ENCODE measurements around the gene MIGA1.
A peak's percentile ranks its signal among the peaks of the same experiment; 100 is the strongest.
"Not testable (repeated sequence)": the region's sequence is repeated elsewhere in the genome, so short reads cannot be mapped to it uniquely, and the experiment has no call there.

MIGA1 gene

GRCh38 chr1:77779529-77780281, at the start of gene MIGA1:
Gene MIGA1 (plus strand): TSS chr1:77779649. CDS start chr1:77783253, 3,604 bp downstream.
- peak; percentile 80 to 86 for DNase-seq

- DNase-seq, result no peak
These were observed 47.4 kb upstream of the MIGA1 start for GRCh38 chr1:77732090-77732489.

GRCh38 chr1:77739235-77739634, 40.2 kb upstream of the MIGA1 start:
- DNase-seq, result no peak

- DNase-seq, result no peak
These were observed 38.1 kb upstream of the MIGA1 start for GRCh38 chr1:77741316-77741715.

- DNase-seq, result no peak
These were observed 37.4 kb upstream of the MIGA1 start for GRCh38 chr1:77742011-77742555.

- no peak for DNase-seq
These were observed 34.9 kb upstream of the MIGA1 start for GRCh38 chr1:77744576-77744975.

GRCh38 chr1:77749489-77749888, 30.0 kb upstream of the MIGA1 start:
- DNase-seq, result not testable (repeated sequence)

- DNase-seq, result no peak
These were observed 23.2 kb upstream of the MIGA1 start for GRCh38 chr1:77756052-77756754.

- no peak for DNase-seq
These were observed 22.3 kb upstream of the MIGA1 start for GRCh38 chr1:77757066-77757584.

GRCh38 chr1:77757603-77758002, 21.8 kb upstream of the MIGA1 start:
- peak; percentile 91 to 97 for DNase-seq

- peak; percentile 85 for DNase-seq
These were observed 20.1 kb upstream of the MIGA1 start, which contains the start of gene USP33 for GRCh38 chr1:77759071-77760028. Gene USP33 (minus strand): TSS chr1:77759852. CDS start chr1:77741697, 18,155 bp downstream.

- peak; percentile 87 to 89 for DNase-seq
These were observed 17.4 kb upstream of the MIGA1 start for GRCh38 chr1:77762072-77762476.

GRCh38 chr1:77768006-77768405, 11.4 kb upstream of the MIGA1 start:
- peak in 1 of 2 donors; percentile 47 for DNase-seq

- no peak for DNase-seq
These were observed 3.3 kb upstream of the MIGA1 start for GRCh38 chr1:77776007-77776700.

- no peak for DNase-seq
These were observed 2.2 kb downstream of the MIGA1 start for GRCh38 chr1:77781683-77782082.

GRCh38 chr1:77783141-77783540, 3.7 kb downstream of the MIGA1 start:
- DNase-seq, result no peak

- not testable (repeated sequence) for DNase-seq
These were observed 6.8 kb downstream of the MIGA1 start for GRCh38 chr1:77786093-77786741.

GRCh38 chr1:77794550-77794949, 15.1 kb downstream of the MIGA1 start:
- no peak for DNase-seq

- DNase-seq, result no peak
These were observed 17.4 kb downstream of the MIGA1 start for GRCh38 chr1:77796695-77797405.

- DNase-seq, result no peak
These were observed 18.5 kb downstream of the MIGA1 start for GRCh38 chr1:77797991-77798390.

- no peak for DNase-seq
These were observed 22.6 kb downstream of the MIGA1 start for GRCh38 chr1:77802026-77802425.

All from inflammatory macrophage treated with lipopolysaccharide for 1 hour (primary cell).